Measurements from ENCODE around the gene CLRN1.

The CLRN1 gene

DNA sequence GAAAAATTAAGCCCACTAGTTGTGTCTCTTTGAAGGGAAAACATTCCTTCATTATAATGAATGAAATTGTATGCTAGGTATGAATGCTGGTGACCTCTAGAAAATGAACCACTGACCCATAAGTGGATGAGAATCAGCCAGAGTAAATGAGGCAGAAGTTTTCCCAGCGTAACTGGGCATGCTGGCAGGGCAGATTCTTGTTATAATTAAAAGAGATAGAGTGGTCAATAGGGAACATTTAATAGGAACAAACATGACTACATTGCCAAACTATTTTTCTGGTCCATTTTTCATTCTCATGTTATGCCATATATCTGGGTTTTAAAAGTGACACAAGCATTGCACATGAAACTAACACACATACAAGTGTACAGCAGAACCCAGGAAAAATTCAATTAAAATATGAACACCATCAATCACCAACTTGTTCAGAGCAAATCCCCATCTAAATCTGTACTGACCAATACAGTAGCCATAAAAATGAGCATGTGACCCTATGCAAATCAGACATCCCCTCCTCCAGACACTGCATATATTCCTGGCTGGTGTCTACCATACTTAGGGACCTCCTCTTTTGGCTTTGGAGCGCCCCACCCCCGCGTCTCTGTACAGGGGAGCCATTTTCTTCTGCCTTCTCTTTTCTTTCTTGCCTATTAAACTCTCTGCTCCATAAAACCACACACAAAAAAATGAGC is 4.0 kb downstream of the CLRN1 start:
- Histone ChIP-seq H3K79me1 (ENCODE audit: low read length) (no peaks in the 10 kb centered on the region), H2BK12ac (ENCODE audit: low read length) (no peak overlapping the region), H2BK120ac (ENCODE audit: insufficient read depth, low read length, poor library complexity) (no peak overlapping the region), H3K4me1 (ENCODE audit: control insufficient read depth in 1 of 2, insufficient read depth in 2 of 2, low read length in 2 of 2) (peaks cover 0 to 3% of the 10 kb centered on the region in 2 experiments), H4K12ac (ENCODE audit: low read depth, low read length) (no peak overlapping the region), H2BK5ac (ENCODE audit: low read depth, low read length, poor library complexity) (no peak overlapping the region), H3K27me3 (ENCODE audit: insufficient read depth, low read length) (no peaks in the 10 kb centered on the region), H3K36me3 (ENCODE audit: control insufficient read depth in 1 of 2, insufficient read depth in 2 of 2, low read length in 2 of 2) (no peaks in the 10 kb centered on the region), H3K4ac (ENCODE audit: low read depth, low read length) (no peak overlapping the region), H3K9me3 (ENCODE audit: insufficient read depth, low read depth, low read length) (no peaks in the 10 kb centered on the region), H3K18ac (ENCODE audit: low read length) (no peak overlapping the region), H3K23ac (ENCODE audit: low read length) (no peak overlapping the region), H4K8ac (ENCODE audit: low read depth, low read length) (no peak overlapping the region), H2AFZ (ENCODE audit: insufficient read depth, low read length, poor library complexity) (no peak overlapping the region), H3K27ac (ENCODE audit: low read depth, low read length) (no peak overlapping the region), H2AK5ac (ENCODE audit: low read length) (no peak overlapping the region), H3K4me3 (ENCODE audit: low read depth, low read length) (no peak overlapping the region), H3K4me2 (ENCODE audit: low read length) (no peak overlapping the region), H3K79me2 (ENCODE audit: control insufficient read depth, insufficient read depth, low read length, poor library complexity) (no peaks in the 10 kb centered on the region), H3K9ac (ENCODE audit: low read length) (no peak overlapping the region), H3K14ac (ENCODE audit: low read length) (no peak overlapping the region), H4K91ac (ENCODE audit: low read depth, low read length) (no peak overlapping the region)
- DNase-seq, result no peak
- WGBS (ENCODE audit: extremely low coverage, insufficient coverage, insufficient read length), result no CpG with 5 or more reads among the region's 4 CpGs

GRCh38 chr3:150965436-150965835 is 7.1 kb downstream of the CLRN1 start:
- Histone ChIP-seq H2AK5ac (ENCODE audit: low read length) (no peak overlapping the region), H3K79me1 (ENCODE audit: low read length) (no peaks in the 10 kb centered on the region), H2BK120ac (ENCODE audit: insufficient read depth, low read length, poor library complexity) (no peak overlapping the region), H3K14ac (ENCODE audit: low read length) (no peak overlapping the region), H3K4me2 (ENCODE audit: low read length) (no peak overlapping the region), H3K4me1 (ENCODE audit: control insufficient read depth in 1 of 2, insufficient read depth in 2 of 2, low read length in 2 of 2) (no peaks in the 10 kb centered on the region), H3K18ac (ENCODE audit: low read length) (no peak overlapping the region), H3K79me2 (ENCODE audit: control insufficient read depth, insufficient read depth, low read length, poor library complexity) (no peaks in the 10 kb centered on the region), H3K27ac (ENCODE audit: low read depth, low read length) (no peak overlapping the region), H3K4ac (ENCODE audit: low read depth, low read length) (no peak overlapping the region), H2BK5ac (ENCODE audit: low read depth, low read length, poor library complexity) (no peak overlapping the region), H3K4me3 (ENCODE audit: low read depth, low read length) (no peak overlapping the region), H4K8ac (ENCODE audit: low read depth, low read length) (no peak overlapping the region), H4K91ac (ENCODE audit: low read depth, low read length) (no peak overlapping the region), H3K23ac (ENCODE audit: low read length) (no peak overlapping the region), H4K12ac (ENCODE audit: low read depth, low read length) (no peak overlapping the region), H3K36me3 (ENCODE audit: control insufficient read depth in 1 of 2, insufficient read depth in 2 of 2, low read length in 2 of 2) (no peaks in the 10 kb centered on the region), H3K9ac (ENCODE audit: low read length) (no peak overlapping the region), H3K27me3 (ENCODE audit: insufficient read depth, low read length) (no peaks in the 10 kb centered on the region), H3K9me3 (ENCODE audit: insufficient read depth, low read depth, low read length) (no peaks in the 10 kb centered on the region), H2AFZ (ENCODE audit: insufficient read depth, low read length, poor library complexity) (no peak overlapping the region), H2BK12ac (ENCODE audit: low read length) (no peak overlapping the region)
- WGBS (ENCODE audit: extremely low coverage, insufficient coverage, insufficient read length), result no CpG with 5 or more reads among the region's 2 CpGs
- no peak for DNase-seq

DNA sequence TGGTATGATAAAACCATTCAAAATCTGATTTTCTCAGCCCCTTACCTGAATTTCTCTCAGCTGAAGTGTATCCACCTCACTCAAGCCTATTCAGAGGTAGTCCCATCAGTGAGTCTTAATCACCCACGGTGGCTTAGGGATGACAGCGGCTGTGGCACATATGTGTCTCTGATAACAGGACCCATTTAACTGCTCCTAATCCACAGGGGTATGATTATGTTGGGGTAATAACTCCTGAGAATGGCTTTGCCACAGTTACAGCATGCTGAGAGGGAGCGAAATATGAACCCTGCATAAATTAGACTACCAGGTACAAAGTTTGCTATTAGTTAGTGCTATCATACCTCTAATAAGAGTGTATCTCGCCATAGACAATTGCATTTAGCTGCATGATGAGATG is 10.6 kb downstream of the CLRN1 start:
- WGBS (ENCODE audit: extremely low coverage, insufficient coverage, insufficient read length), result no CpG with 5 or more reads among the region's 4 CpGs
- Histone ChIP-seq H2AFZ (ENCODE audit: insufficient read depth, low read length, poor library complexity) (no peak overlapping the region), H3K79me2 (ENCODE audit: control insufficient read depth, insufficient read depth, low read length, poor library complexity) (no peaks in the 10 kb centered on the region), H3K36me3 (ENCODE audit: control insufficient read depth in 1 of 2, insufficient read depth in 2 of 2, low read length in 2 of 2) (no peaks in the 10 kb centered on the region), H2BK120ac (ENCODE audit: insufficient read depth, low read length, poor library complexity) (no peak overlapping the region), H4K91ac (ENCODE audit: low read depth, low read length) (no peak overlapping the region), H3K4me2 (ENCODE audit: low read length) (no peak overlapping the region), H3K27ac (ENCODE audit: low read depth, low read length) (no peak overlapping the region), H3K4me1 (ENCODE audit: control insufficient read depth in 1 of 2, insufficient read depth in 2 of 2, low read length in 2 of 2) (no peaks in the 10 kb centered on the region), H3K9ac (ENCODE audit: low read length) (no peak overlapping the region), H3K79me1 (ENCODE audit: low read length) (no peaks in the 10 kb centered on the region), H2BK5ac (ENCODE audit: low read depth, low read length, poor library complexity) (no peak overlapping the region), H3K18ac (ENCODE audit: low read length) (no peak overlapping the region), H3K27me3 (ENCODE audit: insufficient read depth, low read length) (no peaks in the 10 kb centered on the region), H3K4ac (ENCODE audit: low read depth, low read length) (no peak overlapping the region), H3K23ac (ENCODE audit: low read length) (no peak overlapping the region), H2AK5ac (ENCODE audit: low read length) (no peak overlapping the region), H3K4me3 (ENCODE audit: low read depth, low read length) (no peak overlapping the region), H3K14ac (ENCODE audit: low read length) (no peak overlapping the region), H2BK12ac (ENCODE audit: low read length) (no peak overlapping the region), H4K12ac (ENCODE audit: low read depth, low read length) (no peak overlapping the region), H4K8ac (ENCODE audit: low read depth, low read length) (no peak overlapping the region), H3K9me3 (ENCODE audit: insufficient read depth, low read depth, low read length) (no peaks in the 10 kb centered on the region)
- no peak for DNase-seq

DNA sequence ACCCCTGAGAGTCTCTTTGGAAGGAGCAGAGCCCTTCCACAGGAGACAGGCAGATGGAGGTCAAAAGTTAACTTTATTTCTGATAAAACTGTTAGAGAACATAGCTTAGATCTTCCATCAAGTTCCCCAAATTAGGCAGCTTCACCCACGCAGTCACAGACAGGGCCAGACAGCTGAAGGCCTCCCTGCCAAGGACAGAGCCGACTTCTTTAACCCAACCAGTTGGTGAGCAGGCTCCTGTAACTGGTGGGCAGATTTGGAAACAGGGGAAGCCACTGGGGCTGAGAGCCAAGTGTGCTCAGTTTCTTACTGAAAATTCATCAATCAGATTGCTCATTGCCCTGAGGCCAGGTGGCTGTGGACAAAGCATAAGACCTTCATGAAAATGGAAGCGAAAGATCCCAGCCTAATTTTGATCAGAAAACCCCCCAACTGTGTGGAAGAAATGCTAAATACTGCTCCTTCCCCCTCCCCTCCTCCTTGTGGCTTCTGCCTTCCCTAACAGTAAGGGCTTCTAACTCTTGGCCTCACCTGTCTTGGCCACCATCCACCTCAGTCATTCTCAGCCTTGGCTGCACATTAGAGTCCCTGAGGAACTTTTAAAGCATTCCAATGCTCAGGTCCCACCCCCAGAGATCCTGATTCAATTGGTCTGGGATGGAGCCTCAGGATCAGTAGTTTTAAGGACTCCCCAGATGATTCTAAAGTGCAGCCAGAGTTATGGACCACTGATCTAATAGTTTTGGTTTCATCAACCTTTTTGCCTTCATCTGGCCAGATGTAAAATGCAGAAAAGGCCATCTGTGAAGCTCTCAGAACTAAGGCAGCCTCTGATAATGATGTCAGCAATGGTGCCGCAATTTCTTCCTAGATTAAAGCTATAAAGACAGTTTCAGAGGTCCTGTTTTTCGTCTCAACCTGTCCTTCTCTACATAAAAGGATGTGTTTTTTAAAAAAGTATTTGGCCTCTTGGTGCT is 11.5 kb downstream of the CLRN1 start:
- H4K8ac ChIP-seq (ENCODE audit: low read depth, low read length), result no peak overlapping the region
- no peak overlapping the region for H3K18ac ChIP-seq (ENCODE audit: low read length)
- H3K27me3 ChIP-seq (ENCODE audit: insufficient read depth, low read length), result no peaks in the 10 kb centered on the region
- H2AFZ ChIP-seq (ENCODE audit: insufficient read depth, low read length, poor library complexity), result no peak overlapping the region
- no peak overlapping the region for H3K14ac ChIP-seq (ENCODE audit: low read length)
- no peak overlapping the region for H2BK5ac ChIP-seq (ENCODE audit: low read depth, low read length, poor library complexity)
- no peak overlapping the region for H3K9ac ChIP-seq (ENCODE audit: low read length)
- no peak for DNase-seq
- H2BK120ac ChIP-seq (ENCODE audit: insufficient read depth, low read length, poor library complexity), result no peak overlapping the region
- H3K4me3 ChIP-seq (ENCODE audit: low read depth, low read length), result no peak overlapping the region
- no CpG with 5 or more reads among the region's 5 CpGs for WGBS (ENCODE audit: extremely low coverage, insufficient coverage, insufficient read length)
- no peak overlapping the region for H2BK12ac ChIP-seq (ENCODE audit: low read length)
- H3K27ac ChIP-seq (ENCODE audit: low read depth, low read length), result no peak overlapping the region
- no peak overlapping the region for H3K4ac ChIP-seq (ENCODE audit: low read depth, low read length)
- no peaks in the 10 kb centered on the region for H3K79me2 ChIP-seq (ENCODE audit: control insufficient read depth, insufficient read depth, low read length, poor library complexity)
- no peak overlapping the region for H4K91ac ChIP-seq (ENCODE audit: low read depth, low read length)
- no peak overlapping the region for H3K4me2 ChIP-seq (ENCODE audit: low read length)
- H3K36me3 ChIP-seq (ENCODE audit: control insufficient read depth in 1 of 2, insufficient read depth in 2 of 2, low read length in 2 of 2), result no peaks in the 10 kb centered on the region
- no peak overlapping the region for H4K12ac ChIP-seq (ENCODE audit: low read depth, low read length)
- no peaks in the 10 kb centered on the region for H3K4me1 ChIP-seq (ENCODE audit: control insufficient read depth in 1 of 2, insufficient read depth in 2 of 2, low read length in 2 of 2)
- H3K9me3 ChIP-seq (ENCODE audit: insufficient read depth, low read depth, low read length), result no peaks in the 10 kb centered on the region
- H3K79me1 ChIP-seq (ENCODE audit: low read length), result no peaks in the 10 kb centered on the region
- H2AK5ac ChIP-seq (ENCODE audit: low read length), result no peak overlapping the region
- H3K23ac ChIP-seq (ENCODE audit: low read length), result no peak overlapping the region

Measured in trophoblast cell (in vitro differentiated cells and primary cell).